D721Med (cell line): ENCODE measurements around the gene ACYP2.
"Not testable (repeated sequence)": the region's sequence is repeated elsewhere in the genome, so short reads cannot be mapped to it uniquely, and the experiment has no call there.

ENCODE experiments used
- DNase-seq: peaks from one replicate; pipeline ENCODE4 v3.0.0; 2011; ENCODE audit warnings: low spot score; ENCODE audit not compliant: insufficient read length
- FAIRE-seq: peaks from 2 replicates; lab custom pipeline; 2011; peaks lifted over from hg19 to GRCh38; lab: Jason Lieb, UNC
- CTCF ChIP-seq: IDR thresholded peaks from 2 replicates; pipeline ENCODE4 v1.5.1; 2012; ENCODE audit warnings: mild to moderate bottlenecking, control low read depth; ENCODE audit not compliant: insufficient read depth; ENCODE audit errors: missing control alignments

Gene ACYP2

GRCh38 chr2:54287532-54287931, 172.1 kb downstream of the ACYP2 start:
- no peak for TF ChIP-seq CTCF
- no peak for FAIRE-seq
- no peak for DNase-seq

- FAIRE-seq = no peak
- no peak for TF ChIP-seq CTCF
- DNase-seq = no peak
Measured at GRCh38 chr2:54289917-54290316, 174.5 kb downstream of the ACYP2 start.

GRCh38 chr2:54290356-54291025, 175.1 kb downstream of the ACYP2 start:
- DNase-seq = no peak
- no peak for FAIRE-seq
- no peak for TF ChIP-seq CTCF

- not testable (repeated sequence) for FAIRE-seq, DNase-seq
Measured at GRCh38 chr2:54294665-54295064, 179.2 kb downstream of the ACYP2 start.

GRCh38 chr2:54295911-54296310, 180.5 kb downstream of the ACYP2 start:
- TF ChIP-seq CTCF = no peak
- FAIRE-seq (no peak), DNase-seq (no peak)

GRCh38 chr2:54298514-54298913, 183.1 kb downstream of the ACYP2 start:
- DNase-seq = no peak
- no peak for FAIRE-seq
- TF ChIP-seq CTCF = no peak

- TF ChIP-seq CTCF = no peak
- DNase-seq (no peak), FAIRE-seq (no peak)
Measured at GRCh38 chr2:54303631-54304030, 188.2 kb downstream of the ACYP2 start.
